Activated naive CD8-positive, alpha-beta T cell (primary cell): ENCODE measurements around the gene ZNF576.
"Not testable (repeated sequence)": the region's sequence is repeated elsewhere in the genome, so short reads cannot be mapped to it uniquely, and the experiment has no call there.

Experiments used
- H3K27ac Mint-ChIP-seq: one replicate; pipeline ENCODE4 v1.8.0; 2021; ENCODE audit warnings: mixed read lengths
- H3K27me3 Mint-ChIP-seq: one replicate; pipeline ENCODE4 v1.8.0; 2021; ENCODE audit warnings: mixed read lengths
- H3K36me3 Mint-ChIP-seq: one replicate; pipeline ENCODE4 v1.8.0; 2021; ENCODE audit warnings: mixed read lengths
- H3K4me1 Mint-ChIP-seq: one replicate; pipeline ENCODE4 v1.8.0; 2021; ENCODE audit warnings: low read depth, mixed read lengths
- H3K4me3 Mint-ChIP-seq: one replicate; pipeline ENCODE4 v1.8.0; 2021; ENCODE audit warnings: mild to moderate bottlenecking, mixed read lengths
- H3K9me3 Mint-ChIP-seq: one replicate; pipeline ENCODE4 v1.8.0; 2021; ENCODE audit warnings: low read depth, mixed read lengths

ZNF576 gene

DNA sequence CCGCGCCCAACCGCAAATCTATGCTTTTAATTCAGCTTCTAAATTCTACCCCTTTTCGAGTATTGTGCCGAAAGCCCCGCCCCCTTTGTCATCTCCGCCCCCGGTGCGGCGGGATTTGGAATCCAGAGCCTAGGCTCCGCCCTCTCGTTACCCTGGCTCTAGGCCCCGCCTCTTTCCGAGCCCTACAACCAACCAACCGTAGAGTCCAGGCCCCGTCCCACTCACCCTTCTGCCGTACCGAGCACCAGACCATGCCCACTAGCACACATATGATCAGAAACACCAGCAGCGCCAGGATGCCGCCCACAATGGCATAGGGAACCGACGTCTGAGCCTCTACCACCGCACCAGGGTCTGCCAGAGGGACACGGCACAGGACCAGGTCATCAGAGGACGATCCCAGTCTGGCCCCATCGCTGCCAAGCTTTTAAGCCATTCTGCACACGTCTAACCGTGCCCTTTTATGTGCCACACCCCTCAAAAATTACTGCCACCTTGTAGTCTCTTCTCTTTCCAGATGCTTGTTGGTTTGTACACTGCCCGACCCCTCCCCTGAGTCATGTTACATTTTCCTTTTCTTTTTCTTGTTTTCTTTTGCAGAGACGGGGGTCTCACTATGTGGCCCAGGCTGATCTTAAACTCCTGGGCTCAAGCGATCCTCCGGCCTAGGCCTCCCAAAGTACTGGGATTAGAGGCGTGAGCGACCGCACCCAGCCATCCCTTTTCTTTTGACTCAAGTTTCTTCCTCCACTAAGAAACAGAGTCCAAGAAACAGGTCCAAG lies 27.7 kb downstream of the ZNF576 start:
- Mint-ChIP-seq H3K4me3 (no peak overlapping the region), H3K36me3 (no peaks in the 10 kb centered on the region), H3K4me1 (peaks cover 31% of the 10 kb centered on the region), H3K27ac (no peak overlapping the region), H3K9me3 (no peaks in the 10 kb centered on the region), H3K27me3 (peaks cover 4% of the 10 kb centered on the region)

DNA sequence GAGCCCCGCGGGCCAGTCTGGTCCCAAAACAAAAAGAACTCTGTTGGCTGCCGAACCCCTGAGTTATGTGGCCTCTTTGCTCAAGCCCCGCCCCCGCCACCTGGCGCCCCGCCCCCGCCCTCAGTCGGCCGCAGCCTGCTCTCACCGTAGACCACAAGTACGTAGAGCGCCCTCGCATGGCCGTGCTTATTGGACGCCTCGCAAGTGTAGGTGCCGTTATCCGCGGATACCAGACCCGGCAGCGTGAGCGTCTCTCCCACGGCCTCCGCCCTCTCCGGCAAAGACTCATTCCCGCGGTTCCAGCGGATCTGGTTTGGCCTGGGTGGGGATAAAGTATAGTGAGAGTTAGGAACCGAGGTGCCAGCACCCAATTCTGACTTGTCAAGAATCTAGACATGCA lies 28.5 kb downstream of the ZNF576 start:
- H3K27ac Mint-ChIP-seq: no peak overlapping the region
- peaks cover 4% of the 10 kb centered on the region for H3K27me3 Mint-ChIP-seq
- no peaks in the 10 kb centered on the region for H3K9me3 Mint-ChIP-seq
- H3K4me1 Mint-ChIP-seq: peaks cover 28% of the 10 kb centered on the region
- H3K4me3 Mint-ChIP-seq: no peak overlapping the region
- H3K36me3 Mint-ChIP-seq: no peaks in the 10 kb centered on the region

DNA sequence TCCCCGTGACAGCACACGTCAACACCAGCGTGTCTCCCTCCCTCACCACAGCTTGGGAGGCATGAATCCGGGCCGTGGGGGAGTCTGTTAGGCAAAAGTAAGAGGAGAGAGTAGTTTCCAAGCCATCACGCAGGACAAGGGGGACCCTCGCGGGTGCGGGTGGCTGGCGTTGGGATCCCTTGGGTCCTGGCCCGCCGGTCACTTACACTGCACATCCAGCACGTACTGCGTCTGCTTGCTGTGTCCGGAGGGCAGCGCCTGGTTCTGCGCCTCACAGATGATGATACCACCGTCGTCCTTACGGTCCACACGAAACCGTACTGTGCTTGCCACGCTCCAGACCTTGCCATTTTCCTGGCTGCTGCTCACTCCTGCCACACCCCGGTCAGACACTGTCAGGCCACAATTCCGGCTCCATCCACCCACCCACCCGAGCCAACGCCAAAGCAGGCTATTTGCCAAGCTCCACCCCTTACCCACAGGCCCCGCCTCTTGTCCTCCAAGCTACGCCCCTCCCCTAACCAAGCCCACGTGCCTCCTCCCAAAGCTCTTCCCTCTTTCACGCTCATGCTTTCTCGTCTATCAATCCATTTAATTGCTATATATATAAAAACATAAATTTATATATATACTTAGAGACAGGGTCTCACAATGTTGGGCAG lies 29.7 kb downstream of the ZNF576 start:
- H3K27ac Mint-ChIP-seq: no peak overlapping the region
- H3K9me3 Mint-ChIP-seq: no peaks in the 10 kb centered on the region
- no peak overlapping the region for H3K4me3 Mint-ChIP-seq
- H3K4me1 Mint-ChIP-seq: peaks cover 19% of the 10 kb centered on the region
- peaks cover 4% of the 10 kb centered on the region for H3K27me3 Mint-ChIP-seq
- no peaks in the 10 kb centered on the region for H3K36me3 Mint-ChIP-seq

DNA sequence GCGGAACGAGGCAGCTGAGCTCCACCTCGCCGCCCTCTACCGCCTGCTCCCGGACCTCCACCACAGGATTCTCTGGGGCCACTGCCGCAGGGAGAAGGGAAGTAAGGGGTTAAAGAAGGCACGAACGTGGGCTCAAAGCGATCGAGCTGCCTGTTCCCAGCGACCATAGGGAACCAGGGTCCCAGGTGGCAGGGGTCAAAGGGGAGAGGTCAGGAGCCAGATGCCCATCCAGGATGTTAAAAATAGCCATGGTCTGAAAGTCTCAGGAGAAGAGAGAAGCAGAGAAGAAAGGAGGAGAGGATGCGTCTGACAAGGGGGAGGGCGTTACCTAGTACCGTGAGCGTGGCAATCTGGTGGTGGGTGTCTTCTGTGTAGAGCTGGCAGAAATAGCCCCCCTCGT lies 30.4 kb downstream of the ZNF576 start:
- no peak overlapping the region for H3K4me3 Mint-ChIP-seq
- peaks cover 17% of the 10 kb centered on the region for H3K4me1 Mint-ChIP-seq
- H3K27me3 Mint-ChIP-seq: peaks cover 4% of the 10 kb centered on the region
- no peak overlapping the region for H3K27ac Mint-ChIP-seq
- no peaks in the 10 kb centered on the region for H3K36me3 Mint-ChIP-seq
- H3K9me3 Mint-ChIP-seq: no peaks in the 10 kb centered on the region

DNA sequence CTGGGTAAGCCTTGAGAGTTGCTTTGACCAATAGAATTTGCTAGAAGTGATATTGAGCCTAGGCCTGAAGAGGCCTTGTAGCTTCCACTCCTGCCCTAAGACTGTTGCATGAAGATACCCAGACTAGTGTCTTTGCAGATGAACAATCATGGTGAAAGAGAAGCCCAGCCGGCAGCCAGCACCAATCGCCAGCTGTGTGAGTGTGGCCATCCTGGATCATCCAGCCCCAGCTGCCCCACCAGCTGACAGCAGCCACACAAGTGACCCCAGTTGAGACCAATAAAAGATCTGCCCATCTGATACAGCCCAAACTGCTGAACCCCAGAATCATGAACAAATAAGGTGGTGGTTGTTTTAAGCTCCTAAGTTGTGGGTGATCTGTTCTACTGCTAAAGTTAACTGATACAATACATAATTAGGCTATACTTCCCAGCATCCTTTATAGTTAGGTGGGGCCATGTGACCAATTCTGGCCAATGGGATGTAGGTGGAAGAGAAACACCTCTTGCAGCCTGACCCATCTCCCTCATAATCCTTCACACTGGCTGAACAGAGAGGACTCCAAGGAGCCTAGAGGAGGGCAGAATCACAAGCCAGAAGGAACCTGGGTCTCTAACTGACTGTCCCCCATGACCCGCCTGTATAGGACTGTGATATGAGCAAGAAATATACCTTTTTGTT lies 32.4 kb downstream of the ZNF576 start:
- Mint-ChIP-seq H3K4me3 (no peak overlapping the region), H3K4me1 (peaks cover 17% of the 10 kb centered on the region), H3K9me3 (no peaks in the 10 kb centered on the region), H3K36me3 (no peaks in the 10 kb centered on the region), H3K27ac (no peak overlapping the region), H3K27me3 (peaks cover 7% of the 10 kb centered on the region)

DNA sequence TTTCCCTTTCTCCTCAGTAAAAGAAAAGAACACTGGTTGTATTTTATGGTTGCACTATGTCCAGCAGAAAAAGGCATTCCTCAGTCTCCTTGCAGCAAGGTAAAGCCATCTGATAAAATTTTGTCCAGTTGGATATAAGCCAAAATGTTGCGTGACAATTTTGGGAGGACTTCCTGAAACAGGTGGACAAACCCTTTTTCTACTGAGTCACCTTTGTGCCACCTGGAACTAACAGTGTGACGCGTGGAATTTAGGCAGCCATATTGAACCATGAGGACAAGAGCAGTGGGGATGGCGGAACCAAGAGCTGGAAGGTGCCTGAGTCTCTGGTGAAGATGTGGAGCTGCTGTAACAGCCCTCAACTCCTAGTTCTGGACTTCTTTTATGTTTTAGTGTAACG lies 35.1 kb downstream of the ZNF576 start:
- Mint-ChIP-seq H3K36me3 (no peaks in the 10 kb centered on the region), H3K9me3 (no peaks in the 10 kb centered on the region), H3K4me3 (no peak overlapping the region), H3K27me3 (peaks cover 7% of the 10 kb centered on the region), H3K4me1 (peaks cover 4% of the 10 kb centered on the region), H3K27ac (no peak overlapping the region)

DNA sequence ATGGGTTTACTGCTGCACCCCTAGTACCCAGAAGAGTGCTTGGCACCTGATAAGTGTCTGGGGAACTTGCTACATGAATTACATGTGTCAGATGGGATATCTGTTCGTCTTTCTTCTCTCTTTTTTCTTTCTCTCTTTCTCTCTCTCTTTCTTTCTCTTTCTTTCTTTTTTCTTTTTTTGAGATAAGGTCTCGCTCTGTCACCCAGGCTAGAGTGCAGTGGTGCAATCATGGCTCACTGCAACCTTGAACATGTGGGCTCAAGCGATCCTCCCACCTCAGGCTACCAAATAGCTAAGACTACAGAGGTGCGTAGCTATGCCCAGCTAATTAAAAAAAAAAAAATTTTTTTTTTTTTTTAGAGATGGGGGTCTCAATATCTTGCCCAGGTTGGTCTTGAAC lies 37.1 kb downstream of the ZNF576 start:
- Mint-ChIP-seq H3K36me3 (no peaks in the 10 kb centered on the region), H3K27ac (no peak overlapping the region), H3K9me3 (no peaks in the 10 kb centered on the region), H3K4me1 (peaks cover 2% of the 10 kb centered on the region), H3K27me3 (peaks cover 10% of the 10 kb centered on the region), H3K4me3 (no peak overlapping the region)

DNA sequence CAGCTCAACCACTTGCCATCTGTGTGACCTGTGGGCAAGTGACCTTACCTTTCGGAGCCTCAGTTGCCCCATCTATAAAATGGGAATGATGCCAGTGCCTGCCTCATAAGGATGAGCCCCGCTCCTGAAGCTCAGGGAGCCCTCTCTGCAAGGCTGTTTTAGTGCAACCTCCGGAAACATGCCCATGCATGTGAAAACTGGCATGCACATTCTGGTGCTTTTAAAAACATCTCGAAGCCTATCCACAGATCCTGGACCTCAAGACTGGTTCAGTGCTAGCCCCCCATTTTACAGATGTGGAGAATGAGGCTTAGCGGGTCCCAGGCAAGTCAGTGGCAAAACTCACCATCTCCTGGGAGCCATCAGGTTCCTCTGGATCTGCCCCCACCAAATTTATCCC lies 37.7 kb downstream of the ZNF576 start:
- H3K4me1 Mint-ChIP-seq: peaks cover 6% of the 10 kb centered on the region
- H3K36me3 Mint-ChIP-seq: no peaks in the 10 kb centered on the region
- no peak overlapping the region for H3K4me3 Mint-ChIP-seq
- no peaks in the 10 kb centered on the region for H3K9me3 Mint-ChIP-seq
- peaks cover 14% of the 10 kb centered on the region for H3K27me3 Mint-ChIP-seq
- no peak overlapping the region for H3K27ac Mint-ChIP-seq

DNA sequence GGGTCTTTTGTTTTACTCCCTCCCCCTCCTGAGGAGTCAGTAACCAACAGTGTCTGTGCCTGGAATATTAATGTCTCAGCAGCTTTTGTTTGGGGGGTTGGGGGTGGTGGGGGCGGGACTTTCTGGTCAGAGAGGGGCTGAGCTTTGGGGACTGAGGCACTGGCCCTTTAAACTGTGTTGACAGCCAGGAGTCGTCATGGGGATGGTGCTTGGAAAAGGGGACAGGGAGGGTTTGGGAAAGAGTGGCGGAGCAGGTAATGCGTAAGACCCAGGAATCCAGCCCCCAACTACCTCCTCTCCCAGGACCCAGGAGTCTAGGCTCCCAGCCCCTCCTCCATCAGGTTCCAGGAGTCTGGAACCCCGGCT lies 38.1 kb downstream of the ZNF576 start:
- H3K9me3 Mint-ChIP-seq: no peaks in the 10 kb centered on the region
- H3K4me3 Mint-ChIP-seq: no peak overlapping the region
- H3K27ac Mint-ChIP-seq: no peak overlapping the region
- H3K36me3 Mint-ChIP-seq: no peaks in the 10 kb centered on the region
- peaks cover 15% of the 10 kb centered on the region for H3K27me3 Mint-ChIP-seq
- peaks cover 7% of the 10 kb centered on the region for H3K4me1 Mint-ChIP-seq

DNA sequence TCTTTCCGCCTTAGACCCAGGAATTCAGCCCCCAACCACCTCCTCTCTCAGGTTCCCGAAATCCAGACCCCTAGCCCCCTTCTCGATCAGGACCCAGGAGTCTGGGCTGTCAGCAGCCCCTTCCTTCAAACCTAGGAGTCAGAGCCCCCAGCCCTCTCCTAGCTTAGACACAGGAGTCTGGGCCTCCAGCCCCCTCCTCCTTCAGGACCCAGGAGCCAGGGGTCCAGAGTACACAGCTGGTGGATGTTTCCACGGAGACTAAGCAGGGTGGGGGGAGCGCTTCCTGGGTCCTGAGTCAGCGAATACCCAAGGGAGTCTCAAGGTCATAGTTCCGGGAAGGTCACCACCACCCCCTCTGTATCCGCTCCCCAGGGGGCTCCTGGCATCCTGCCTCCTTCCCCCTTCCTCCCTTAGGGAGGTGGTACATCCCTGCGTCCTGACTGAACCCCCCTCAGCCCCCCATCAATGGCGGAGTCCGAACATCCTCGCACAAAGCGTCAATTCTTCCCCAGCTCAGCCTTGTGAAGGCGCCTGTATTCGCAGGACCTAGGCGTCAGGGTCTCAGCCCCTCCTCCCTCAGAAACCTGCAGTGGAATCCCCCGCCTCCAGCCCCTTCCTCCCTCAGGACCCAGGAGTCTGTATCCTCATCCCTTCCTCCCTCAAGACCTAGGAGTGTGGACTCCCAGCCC lies 38.6 kb downstream of the ZNF576 start:
- Mint-ChIP-seq H3K36me3 (no peaks in the 10 kb centered on the region), H3K4me1 (peaks cover 9% of the 10 kb centered on the region), H3K4me3 (no peak overlapping the region), H3K27ac (no peak overlapping the region), H3K27me3 (peaks cover 15% of the 10 kb centered on the region), H3K9me3 (no peaks in the 10 kb centered on the region)

DNA sequence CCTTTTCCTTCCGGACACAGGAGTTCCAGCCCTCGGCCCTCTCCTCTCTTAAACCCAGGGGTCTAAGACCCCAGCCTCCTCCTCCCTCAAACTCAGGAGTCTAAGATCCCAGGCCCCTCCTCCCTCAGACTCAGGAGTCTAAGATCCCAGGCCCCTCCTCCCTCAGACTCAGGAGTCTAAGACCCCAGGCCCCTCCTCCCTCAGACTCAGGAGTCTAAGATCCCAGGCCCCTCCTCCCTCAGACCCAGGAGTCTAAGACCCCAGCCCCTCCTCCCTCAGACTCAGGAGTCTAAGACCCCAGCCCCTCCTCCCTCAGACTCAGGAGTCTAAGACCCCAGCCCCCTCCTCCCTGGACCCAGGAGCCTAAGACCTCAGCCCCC lies 39.2 kb downstream of the ZNF576 start:
- not testable (repeated sequence) for H3K4me3 Mint-ChIP-seq, H3K9me3 Mint-ChIP-seq, H3K36me3 Mint-ChIP-seq, H3K27ac Mint-ChIP-seq
- peaks cover 11% of the 10 kb centered on the region for H3K4me1 Mint-ChIP-seq
- H3K27me3 Mint-ChIP-seq: peaks cover 15% of the 10 kb centered on the region

DNA sequence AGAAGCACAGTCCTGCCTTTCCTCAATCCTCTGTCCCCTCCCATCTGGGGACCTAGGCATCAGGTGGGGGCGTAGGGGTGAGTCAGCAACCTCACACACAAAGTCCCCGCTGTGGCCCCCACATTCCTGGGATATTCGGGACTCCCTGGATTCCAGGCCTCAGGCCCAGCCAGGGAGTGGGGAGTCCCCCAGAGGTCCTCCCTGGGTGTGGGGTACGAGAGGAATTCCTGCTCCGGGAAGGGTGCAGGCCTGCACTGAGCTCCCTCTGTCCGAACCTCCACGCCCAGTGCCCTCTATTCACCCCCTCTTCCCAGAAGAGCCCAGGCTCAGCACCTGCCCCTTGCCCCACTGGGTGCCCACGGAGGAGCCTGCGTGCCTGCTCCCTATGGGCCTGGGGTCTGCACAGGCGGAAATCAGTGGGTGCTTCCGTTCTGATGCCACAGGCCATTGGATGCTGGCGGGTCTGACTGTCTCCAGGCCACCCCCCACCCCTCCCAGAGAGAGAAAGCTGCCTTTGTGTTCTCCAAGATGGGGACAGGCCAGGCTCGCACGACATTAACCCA lies 39.8 kb downstream of the ZNF576 start:
- Mint-ChIP-seq H3K4me1 (peaks cover 14% of the 10 kb centered on the region), H3K9me3 (no peaks in the 10 kb centered on the region), H3K27me3 (peaks cover 17% of the 10 kb centered on the region), H3K27ac (no peak overlapping the region), H3K4me3 (no peak overlapping the region), H3K36me3 (no peaks in the 10 kb centered on the region)

DNA sequence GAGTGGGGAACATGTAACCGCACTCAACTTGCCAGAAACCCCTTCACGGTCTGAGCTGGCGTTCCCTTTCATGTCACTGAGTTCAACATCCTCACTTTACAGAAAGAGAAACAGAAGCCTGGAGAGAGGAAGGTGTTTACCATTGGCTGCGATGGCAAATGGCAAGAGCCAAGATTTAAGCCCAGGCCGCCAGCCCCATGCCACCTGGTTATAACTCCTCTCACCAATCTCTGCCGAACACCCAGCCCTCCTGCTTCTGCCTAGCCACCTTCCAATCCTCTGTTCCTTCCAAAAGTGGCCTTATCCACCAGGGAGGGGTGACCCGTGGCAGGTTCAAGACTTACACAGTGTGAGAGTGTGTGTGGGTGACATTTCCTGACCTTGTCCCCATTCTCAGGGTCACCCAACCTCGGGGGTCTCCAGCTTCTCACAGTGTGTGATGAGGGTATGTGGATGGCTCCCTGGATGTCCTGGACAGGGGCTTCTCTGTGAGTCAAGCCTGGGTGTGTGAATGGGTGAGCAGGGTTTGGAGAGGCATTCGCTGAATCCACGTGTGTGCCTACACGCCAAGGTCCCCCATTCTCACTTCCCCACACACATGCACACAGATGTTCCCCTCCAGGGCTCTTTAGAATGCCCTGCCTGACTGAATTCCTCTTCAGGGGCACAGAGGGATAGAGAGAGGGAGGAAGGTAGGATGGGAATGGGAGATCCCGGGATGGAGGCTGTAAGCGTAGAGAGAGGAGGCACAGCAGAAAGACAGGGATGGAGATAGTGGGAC lies 42.0 kb downstream of the ZNF576 start:
- Mint-ChIP-seq H3K27ac (no peak overlapping the region), H3K9me3 (no peaks in the 10 kb centered on the region), H3K4me1 (peaks cover 16% of the 10 kb centered on the region), H3K4me3 (peak overlapping the region; percentile 87), H3K36me3 (no peaks in the 10 kb centered on the region), H3K27me3 (peaks cover 18% of the 10 kb centered on the region)

DNA sequence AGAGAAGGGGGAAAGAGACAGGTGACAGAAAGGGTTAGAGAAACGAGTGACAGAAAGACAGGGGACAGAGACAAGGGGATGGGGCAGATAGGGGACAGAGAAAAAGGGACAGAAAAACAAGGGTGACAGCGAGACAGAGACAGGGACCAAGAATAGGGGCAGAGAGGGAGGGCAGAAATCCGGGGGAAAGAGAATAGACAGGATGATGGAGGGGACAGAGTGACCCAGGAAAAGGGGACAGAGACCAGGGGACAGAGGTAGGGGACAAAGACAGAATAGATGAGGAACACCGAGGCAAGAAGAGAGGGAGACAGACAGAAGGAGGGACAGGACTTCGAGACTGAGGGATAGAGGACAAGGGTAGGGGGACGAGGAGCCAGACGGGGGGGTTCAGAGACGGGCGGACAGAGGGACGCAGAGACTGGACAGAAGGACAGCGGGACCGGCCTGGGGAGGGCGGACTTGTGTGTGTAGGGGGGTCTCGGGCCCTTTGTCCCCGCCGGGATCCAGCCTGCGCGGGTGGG lies 42.7 kb downstream of the ZNF576 start:
- no peak overlapping the region for H3K27ac Mint-ChIP-seq
- H3K9me3 Mint-ChIP-seq: no peaks in the 10 kb centered on the region
- H3K36me3 Mint-ChIP-seq: no peaks in the 10 kb centered on the region
- H3K4me3 Mint-ChIP-seq: peak overlapping the region; percentile 87
- peaks cover 16% of the 10 kb centered on the region for H3K4me1 Mint-ChIP-seq
- peaks cover 18% of the 10 kb centered on the region for H3K27me3 Mint-ChIP-seq
